BLaER1 (cell line): ENCODE results near the gene CHCHD2.
"Not testable (repeated sequence)": the region's sequence is repeated elsewhere in the genome, so short reads cannot be mapped to it uniquely, and the experiment has no call there.

Experiments
- H3K27ac ChIP-seq: shearing (Covaris generic); formaldehyde crosslinking; 2 replicates; pipeline ENCODE4 v1.8.1; 2022
- H3K27me3 ChIP-seq: shearing (Covaris generic); formaldehyde crosslinking; 2 replicates; pipeline ENCODE4 v1.8.1; 2022
- H3K36me3 ChIP-seq: shearing (Covaris generic); formaldehyde crosslinking; 2 replicates; pipeline ENCODE4 v1.8.1; 2022
- H3K4me1 ChIP-seq: shearing (Covaris generic); formaldehyde crosslinking; 2 replicates; pipeline ENCODE4 v1.8.1; 2022
- H3K4me2 ChIP-seq: shearing (Covaris generic); formaldehyde crosslinking; 2 replicates; pipeline ENCODE4 v1.8.1; 2022
- H3K4me3 ChIP-seq: shearing (Covaris generic); formaldehyde crosslinking; 2 replicates; pipeline ENCODE4 v1.8.1; 2022
- H3K9ac ChIP-seq: shearing (Covaris generic); formaldehyde crosslinking; 2 replicates; pipeline ENCODE4 v1.8.1; 2022
- H3K9me3 ChIP-seq: shearing (Covaris generic); formaldehyde crosslinking; 2 replicates; pipeline ENCODE4 v1.8.1; 2022
- H4K20me1 ChIP-seq: shearing (Covaris generic); formaldehyde crosslinking; 2 replicates; pipeline ENCODE4 v1.8.1; 2022
- Cebpa-rat ChIP-seq: shearing (Covaris generic); IDR thresholded peaks from 2 replicates; pipeline ENCODE4 v1.8.1; 2022

The CHCHD2 gene

GRCh38 chr7:56086761-56087160, 19.5 kb downstream of the CHCHD2 start:
- Histone ChIP-seq H3K4me2 (no peak overlapping the region), H3K36me3 (peaks cover 63% of the 10 kb centered on the region), H3K9ac (no peak overlapping the region), H3K4me1 (peaks cover 61% of the 10 kb centered on the region), H3K4me3 (no peak overlapping the region), H3K9me3 (no peaks in the 10 kb centered on the region), H4K20me1 (no peaks in the 10 kb centered on the region), H3K27ac (0 out of 2 replicates have a peak overlapping the region, but pooled peaks have one; percentile 26), H3K27me3 (no peaks in the 10 kb centered on the region)
- TF ChIP-seq Cebpa-rat, result no peak

DNA sequence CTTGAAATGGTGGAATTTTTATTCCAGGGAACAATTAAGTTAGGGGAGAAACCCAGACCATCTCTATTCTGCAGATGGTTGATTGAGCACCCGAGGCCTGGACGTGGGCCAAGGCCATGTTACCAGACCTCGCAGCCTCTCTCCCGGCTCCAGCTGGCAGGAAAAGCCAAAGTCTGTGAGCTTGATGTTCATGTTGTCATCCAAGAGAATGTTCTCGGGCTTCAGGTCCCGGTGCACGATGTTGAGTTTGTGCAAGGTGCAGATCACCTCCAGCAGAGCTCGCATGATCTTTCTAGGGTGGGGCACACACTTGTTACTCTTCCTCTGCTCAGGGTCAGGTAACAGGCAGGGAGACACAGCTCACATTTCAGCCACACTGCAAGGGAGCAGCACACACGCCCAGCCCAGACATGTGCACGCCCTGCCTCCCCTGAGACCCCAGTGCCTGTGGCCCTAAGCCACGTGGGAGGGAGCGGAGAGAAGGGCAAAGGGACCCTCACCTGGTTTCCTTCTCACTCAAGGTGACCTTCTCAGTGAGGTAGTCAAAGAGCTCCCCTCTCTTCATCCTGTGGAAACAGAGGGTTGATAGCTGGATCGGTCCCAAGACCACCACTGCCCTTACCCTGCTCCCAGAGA, 23.0 kb downstream of the CHCHD2 start:
- Histone ChIP-seq H3K27ac (peak overlapping the region; percentile 77), H3K4me3 (0 out of 2 replicates have a peak overlapping the region, but pooled peaks have one; percentile 1), H4K20me1 (no peaks in the 10 kb centered on the region), H3K4me2 (peak overlapping the region; percentile 78), H3K27me3 (no peaks in the 10 kb centered on the region), H3K4me1 (peaks cover 78% of the 10 kb centered on the region), H3K9ac (peak overlapping the region; percentile 45; the same call in 1 of the 2 replicates), H3K9me3 (no peaks in the 10 kb centered on the region), H3K36me3 (peaks cover 62% of the 10 kb centered on the region)
- no peak for TF ChIP-seq Cebpa-rat

DNA sequence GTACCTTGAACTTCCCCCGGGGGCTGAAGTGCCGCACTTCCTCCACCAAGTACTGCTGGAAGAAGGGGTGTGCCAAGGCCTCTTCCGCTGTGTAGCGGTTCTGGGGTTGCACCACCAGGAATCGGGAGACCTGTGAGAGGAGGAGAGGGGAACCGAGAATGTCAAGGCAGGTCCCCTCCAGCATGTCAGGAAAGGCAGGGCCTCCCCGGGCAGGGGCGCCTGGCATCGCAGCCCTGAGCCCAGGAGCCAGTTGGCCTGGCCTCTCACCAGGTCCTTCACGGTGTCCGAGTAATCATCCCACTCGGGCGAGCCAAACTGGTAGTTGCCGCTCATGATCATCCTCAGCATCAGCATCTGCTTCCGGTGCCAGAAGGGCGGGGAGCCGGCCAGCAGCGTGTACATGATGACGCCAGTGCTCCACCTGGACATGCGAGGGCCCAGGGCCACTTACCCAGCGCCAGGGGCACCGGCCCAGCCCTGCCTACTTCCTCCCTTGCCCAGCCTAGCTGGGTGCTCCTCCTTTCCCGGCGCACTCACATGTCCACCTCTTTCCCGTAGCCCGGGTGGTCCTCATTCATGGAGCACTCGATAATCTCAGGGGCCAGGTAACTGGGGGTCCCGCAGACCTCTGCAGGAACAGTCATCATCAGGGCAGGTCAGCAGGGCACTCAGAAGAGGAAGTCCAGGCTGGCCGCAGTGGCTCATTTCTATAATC, 24.5 kb downstream of the CHCHD2 start:
- TF ChIP-seq Cebpa-rat, result no peak
- Histone ChIP-seq H3K9me3 (no peaks in the 10 kb centered on the region), H3K27ac (peak overlapping the region; percentile 77)

DNA sequence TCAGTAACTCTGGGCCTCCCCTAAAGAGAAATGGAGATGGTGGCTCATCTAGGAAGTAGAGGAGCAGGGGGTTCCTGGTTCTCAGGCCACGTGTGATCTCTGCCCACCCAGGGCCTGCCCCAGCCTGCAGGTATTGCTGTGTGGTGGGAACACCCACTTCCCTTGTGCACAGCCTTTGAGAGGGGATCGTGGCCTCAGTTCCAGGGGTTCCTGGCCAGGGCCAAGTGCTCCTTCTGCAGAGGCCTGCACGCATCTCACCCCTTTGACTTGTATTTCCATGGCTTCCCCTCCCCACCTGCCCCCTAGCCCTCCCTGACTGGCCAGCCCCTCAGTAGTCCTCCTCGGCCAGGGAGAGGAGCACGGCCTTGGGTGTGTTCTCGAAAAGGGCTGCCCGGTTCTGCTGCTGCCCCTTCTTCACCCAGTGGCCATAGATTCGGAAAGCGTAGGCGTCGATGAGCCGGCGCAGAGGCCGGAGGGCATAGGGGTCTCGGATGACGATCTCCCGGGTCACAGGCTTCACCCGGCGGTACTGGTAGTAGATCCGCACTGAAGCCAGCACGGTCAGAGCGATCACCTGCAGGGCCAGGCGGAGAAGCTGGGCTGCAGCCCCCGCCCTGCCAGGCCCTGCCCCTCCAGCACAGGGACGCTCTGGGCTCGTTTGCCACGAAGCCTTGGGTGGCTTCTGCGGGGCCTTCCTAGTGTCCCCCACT, 25.4 kb downstream of the CHCHD2 start:
- not testable (repeated sequence) for H4K20me1 ChIP-seq, H3K9me3 ChIP-seq, H3K27me3 ChIP-seq, H3K4me3 ChIP-seq
- peak overlapping the region; percentile 61; the same call in 1 of the 2 replicates for H3K9ac ChIP-seq
- H3K27ac ChIP-seq, result peak overlapping the region; percentile 77
- H3K36me3 ChIP-seq, result peaks cover 61% of the 10 kb centered on the region
- peak overlapping the region; percentile 71 for H3K4me2 ChIP-seq
- H3K4me1 ChIP-seq, result peaks cover 81% of the 10 kb centered on the region

More for the DNA sequence above, 24.5 kb downstream of the CHCHD2 start:
- no peaks in the 10 kb centered on the region for H4K20me1 ChIP-seq
- H3K36me3 ChIP-seq, result peaks cover 61% of the 10 kb centered on the region
- H3K4me3 ChIP-seq, result no peak overlapping the region
- H3K4me1 ChIP-seq, result peaks cover 83% of the 10 kb centered on the region
- H3K9ac ChIP-seq, result no peak overlapping the region
- no peaks in the 10 kb centered on the region for H3K27me3 ChIP-seq
- H3K4me2 ChIP-seq, result peak overlapping the region; percentile 78

- Histone ChIP-seq H3K9ac (peak overlapping the region; percentile 61), H3K4me1 (peaks cover 68% of the 10 kb centered on the region), H4K20me1 (no peaks in the 10 kb centered on the region), H3K27me3 (no peaks in the 10 kb centered on the region), H3K4me3 (no peak overlapping the region), H3K36me3 (peaks cover 67% of the 10 kb centered on the region), H3K27ac (peak overlapping the region; percentile 77), H3K9me3 (no peaks in the 10 kb centered on the region), H3K4me2 (peak overlapping the region; percentile 71)
- no peak for TF ChIP-seq Cebpa-rat
Measured at GRCh38 chr7:56079450-56080185, 26.7 kb downstream of the CHCHD2 start.

DNA sequence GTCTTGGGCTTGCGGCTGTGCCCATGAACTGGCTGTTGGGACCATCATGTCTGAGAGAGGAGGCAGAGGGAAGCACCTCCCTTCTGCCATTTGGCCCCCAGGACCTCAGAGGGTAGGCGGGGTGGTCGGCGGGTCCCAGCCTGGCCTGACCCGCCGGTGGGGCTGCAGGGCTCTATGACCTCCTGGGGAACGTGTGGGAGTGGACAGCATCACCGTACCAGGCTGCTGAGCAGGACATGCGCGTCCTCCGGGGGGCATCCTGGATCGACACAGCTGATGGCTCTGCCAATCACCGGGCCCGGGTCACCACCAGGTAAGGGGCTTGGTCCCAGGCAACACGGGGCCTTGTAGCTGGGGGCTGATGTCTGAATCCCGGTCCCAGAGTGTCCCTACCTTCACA, 28.1 kb downstream of the CHCHD2 start:
- peaks cover 54% of the 10 kb centered on the region for H3K4me1 ChIP-seq
- H4K20me1 ChIP-seq, result 0 out of 2 replicates have a peak, but pooled peaks cover 6% of the 10 kb centered on the region
- no peaks in the 10 kb centered on the region for H3K9me3 ChIP-seq
- H3K9ac ChIP-seq, result 0 out of 2 replicates have a peak overlapping the region, but pooled peaks have one; percentile 61
- H3K4me2 ChIP-seq, result peak overlapping the region; percentile 71
- no peak for TF ChIP-seq Cebpa-rat
- peak overlapping the region; percentile 77 for H3K27ac ChIP-seq
- peaks cover 81% of the 10 kb centered on the region for H3K36me3 ChIP-seq
- no peak overlapping the region for H3K4me3 ChIP-seq
- no peaks in the 10 kb centered on the region for H3K27me3 ChIP-seq

GRCh38 chr7:56077681-56078080, 28.6 kb downstream of the CHCHD2 start:
- Histone ChIP-seq H3K27ac (0 out of 2 replicates have a peak overlapping the region, but pooled peaks have one; percentile 77), H3K4me3 (no peak overlapping the region), H3K4me1 (peaks cover 49% of the 10 kb centered on the region), H3K36me3 (peaks cover 87% of the 10 kb centered on the region), H3K27me3 (no peaks in the 10 kb centered on the region), H3K9ac (no peak overlapping the region), H3K4me2 (no peak overlapping the region), H4K20me1 (0 out of 2 replicates have a peak, but pooled peaks cover 9% of the 10 kb centered on the region), H3K9me3 (no peaks in the 10 kb centered on the region)
- no peak for TF ChIP-seq Cebpa-rat

DNA sequence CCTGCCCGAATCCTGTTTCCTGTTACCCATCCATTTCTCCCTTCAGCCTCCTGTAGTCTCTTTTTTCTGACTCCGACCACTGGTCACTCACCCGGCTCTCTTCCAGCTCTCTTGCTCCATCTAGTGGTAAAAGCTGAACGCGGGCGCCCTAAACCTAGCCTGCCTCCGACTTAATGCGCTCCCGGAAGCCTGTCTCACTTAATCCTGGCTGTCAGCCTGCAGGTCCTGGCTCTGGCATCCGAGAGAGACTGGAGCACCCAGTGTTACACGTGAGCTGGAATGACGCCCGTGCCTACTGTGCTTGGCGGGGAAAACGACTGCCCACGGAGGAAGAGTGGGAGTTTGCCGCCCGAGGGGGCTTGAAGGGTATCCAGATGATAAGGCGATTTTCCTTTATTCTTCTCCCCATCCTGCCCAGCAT, 31.9 kb downstream of the CHCHD2 start:
- H3K36me3 ChIP-seq, result peaks cover 97% of the 10 kb centered on the region
- no peaks in the 10 kb centered on the region for H3K9me3 ChIP-seq
- no peak overlapping the region for H3K4me3 ChIP-seq
- no peak for TF ChIP-seq Cebpa-rat
- H3K4me1 ChIP-seq, result peaks cover 16% of the 10 kb centered on the region
- H3K27ac ChIP-seq, result no peak overlapping the region
- 0 out of 2 replicates have a peak, but pooled peaks cover 9% of the 10 kb centered on the region for H4K20me1 ChIP-seq
- H3K27me3 ChIP-seq, result no peaks in the 10 kb centered on the region
- H3K4me2 ChIP-seq, result no peak overlapping the region
- 0 out of 2 replicates have a peak overlapping the region, but pooled peaks have one; percentile 5 for H3K9ac ChIP-seq

- H3K27me3 ChIP-seq, H3K4me3 ChIP-seq, H3K9me3 ChIP-seq, H3K4me2 ChIP-seq, H3K27ac ChIP-seq, H3K9ac ChIP-seq: not testable (repeated sequence)
- peaks cover 38% of the 10 kb centered on the region for H3K4me1 ChIP-seq
- H3K36me3 ChIP-seq, result peaks cover 71% of the 10 kb centered on the region
- H4K20me1 ChIP-seq, result peaks cover 34% of the 10 kb centered on the region
Measured at GRCh38 chr7:56066376-56066775, 39.9 kb downstream of the CHCHD2 start.
